UCSD-AML1 (cell line): Measurements from ENCODE around the gene ANKRD11.
"Not testable (repeated sequence)": the region's sequence is repeated elsewhere in the genome, so short reads cannot be mapped to it uniquely, and the experiment has no call there.

Experiments
- DNase-seq: peaks from one replicate; lab custom pipeline; 2025; ENCODE audit not compliant: unreplicated experiment; lab: John Stamatoyannopoulos, UW

Gene ANKRD11

DNA sequence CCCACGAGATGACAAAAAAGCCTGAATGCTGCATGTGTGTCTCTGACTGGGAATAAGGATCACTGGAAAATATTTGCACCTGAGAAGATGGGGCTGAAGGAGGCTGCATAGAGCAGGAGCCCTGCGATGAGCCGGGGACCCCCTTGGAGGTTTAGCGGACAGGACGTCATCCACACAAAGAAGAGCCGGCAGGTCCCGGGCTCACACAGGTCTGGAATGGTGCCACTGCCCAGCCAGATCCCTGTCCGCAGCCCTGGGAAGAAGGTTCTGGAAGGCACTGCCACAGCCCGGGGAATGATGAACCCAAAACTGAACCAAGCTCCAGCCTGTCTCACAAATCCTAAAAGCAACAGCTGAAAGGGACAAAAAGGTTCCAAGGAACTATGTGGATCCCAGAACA, 101.8 kb downstream of the ANKRD11 start:
- DNase-seq = no peak

GRCh38 chr16:89386306-89387185, 103.8 kb downstream of the ANKRD11 start:
- DNase-seq = no peak

DNA sequence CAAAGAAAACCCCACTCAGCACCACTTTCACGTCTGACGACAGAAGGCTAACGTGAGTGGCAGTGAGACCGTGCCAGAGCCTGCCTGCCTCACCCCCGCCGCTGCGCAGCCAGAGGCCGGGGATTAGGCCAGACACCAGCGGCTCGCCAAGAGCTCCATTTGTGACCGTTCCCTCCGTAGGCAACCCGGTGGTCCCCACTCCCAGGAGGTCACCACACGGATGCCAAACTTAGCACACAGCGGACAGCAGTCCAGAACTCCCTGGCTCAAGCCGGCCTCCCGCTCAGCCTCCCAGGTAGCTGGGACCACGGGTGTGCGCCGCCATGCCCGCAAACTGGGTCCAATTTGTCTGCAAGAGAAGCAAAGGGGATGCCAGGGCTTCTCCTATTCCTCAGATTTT, 104.6 kb downstream of the ANKRD11 start:
- no peak for DNase-seq

GRCh38 chr16:89384282-89384681, 106.1 kb downstream of the ANKRD11 start:
- no peak for DNase-seq

GRCh38 chr16:89383095-89384003, 107.0 kb downstream of the ANKRD11 start:
- peak; percentile 36 for DNase-seq

DNA sequence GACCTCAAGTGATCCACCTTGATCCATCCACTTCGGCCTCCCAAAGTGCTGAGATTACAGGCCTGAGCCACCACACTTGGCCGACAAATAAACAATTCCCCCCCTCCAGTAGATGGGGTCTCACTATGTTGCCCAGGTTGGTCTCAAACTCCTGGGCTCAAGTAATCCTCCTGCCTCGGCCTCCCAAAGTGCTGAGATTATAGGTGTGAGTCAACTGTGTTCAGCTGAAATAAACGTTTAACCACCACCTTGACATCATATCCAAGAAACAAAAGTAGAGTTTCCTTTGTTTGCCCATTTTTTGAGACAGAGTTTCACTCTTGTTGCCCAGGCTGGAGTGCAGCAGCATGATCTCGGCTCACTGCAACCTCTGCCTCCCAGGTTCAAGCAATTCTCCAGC, 107.8 kb downstream of the ANKRD11 start:
- DNase-seq = not testable (repeated sequence)

- DNase-seq = no peak
Measured at GRCh38 chr16:89381788-89382187, 108.6 kb downstream of the ANKRD11 start.

- no peak for DNase-seq
Measured at GRCh38 chr16:89380681-89381080, 109.7 kb downstream of the ANKRD11 start.

GRCh38 chr16:89378947-89379771, 111.2 kb downstream of the ANKRD11 start:
- no peak for DNase-seq

DNA sequence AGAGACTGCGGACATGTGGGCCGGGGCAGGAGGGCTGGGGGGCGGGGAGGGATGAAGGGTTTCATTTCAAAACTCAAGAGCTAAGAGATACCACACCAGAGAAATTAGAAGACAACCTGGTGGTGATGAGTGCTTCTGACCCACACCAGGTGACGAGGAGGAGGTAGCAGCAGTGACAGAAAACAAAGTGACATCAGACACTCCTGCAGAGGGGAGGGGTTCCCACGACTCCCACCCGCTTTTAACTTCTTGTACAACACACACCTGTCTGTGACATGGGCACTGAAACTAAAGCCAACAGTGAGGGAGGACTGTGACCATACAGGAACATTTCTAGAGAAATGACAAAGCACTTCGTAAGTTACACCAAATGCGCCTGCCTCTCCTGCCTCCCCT, 112.9 kb downstream of the ANKRD11 start:
- no peak for DNase-seq

DNA sequence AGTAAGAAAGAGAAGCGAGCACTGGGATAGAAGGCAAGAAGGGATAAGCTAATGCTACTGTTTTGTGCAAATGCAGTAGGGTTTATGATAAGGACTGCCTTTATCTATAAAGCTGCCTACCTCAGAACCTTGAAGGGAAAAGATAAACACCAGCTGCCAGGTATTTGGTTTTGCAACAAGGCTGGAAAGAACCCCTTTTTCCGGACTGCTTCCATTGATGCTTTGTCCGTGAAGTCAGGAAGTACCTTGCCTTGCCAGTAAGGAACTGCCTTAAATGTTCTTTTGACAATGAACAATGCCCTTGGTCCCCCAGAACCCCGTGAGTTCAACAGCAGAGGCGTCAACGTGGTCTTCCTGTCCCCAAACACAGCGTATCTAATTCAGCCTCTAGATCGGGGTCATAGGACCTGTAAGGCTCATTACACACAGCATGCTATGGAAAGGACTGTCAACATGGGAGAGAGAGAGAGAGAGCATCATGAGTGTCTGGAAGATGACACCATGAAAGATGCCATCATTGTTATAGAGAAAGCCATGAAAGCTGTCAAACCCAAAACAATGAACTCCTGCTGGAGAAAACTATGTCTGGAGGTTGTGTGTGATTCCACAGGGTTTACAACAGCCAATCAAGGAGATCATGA, 113.4 kb downstream of the ANKRD11 start:
- no peak for DNase-seq

GRCh38 chr16:89375686-89376085, 114.7 kb downstream of the ANKRD11 start:
- no peak for DNase-seq

- DNase-seq = no peak
Measured at GRCh38 chr16:89375021-89375420, 115.3 kb downstream of the ANKRD11 start.

DNA sequence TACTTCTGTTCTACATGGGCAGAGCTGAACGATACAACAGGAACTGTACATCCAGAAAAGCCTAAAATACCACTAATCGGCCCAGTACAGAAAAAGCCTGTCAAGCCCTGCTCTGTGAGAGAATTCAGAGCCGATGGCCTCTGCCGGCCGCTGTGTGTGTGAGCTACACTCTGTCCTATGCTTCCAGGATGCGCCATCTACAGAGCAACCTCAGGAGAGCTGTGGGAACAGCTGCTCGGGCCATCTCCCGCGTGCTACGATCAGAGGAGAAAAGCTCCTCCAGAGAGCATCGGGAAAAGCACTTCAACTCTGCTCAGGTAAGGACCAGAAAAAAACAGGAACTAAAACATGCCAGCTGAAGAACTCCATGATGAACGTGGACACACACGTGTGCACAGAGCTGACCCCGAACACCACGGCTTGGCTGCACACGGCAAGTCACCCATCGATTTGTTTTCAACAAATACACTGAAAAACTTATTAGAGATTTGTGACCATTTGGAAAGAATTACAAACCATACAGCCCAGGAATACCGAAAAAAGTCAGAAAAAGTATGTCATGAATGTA, 115.9 kb downstream of the ANKRD11 start:
- no peak for DNase-seq

DNA sequence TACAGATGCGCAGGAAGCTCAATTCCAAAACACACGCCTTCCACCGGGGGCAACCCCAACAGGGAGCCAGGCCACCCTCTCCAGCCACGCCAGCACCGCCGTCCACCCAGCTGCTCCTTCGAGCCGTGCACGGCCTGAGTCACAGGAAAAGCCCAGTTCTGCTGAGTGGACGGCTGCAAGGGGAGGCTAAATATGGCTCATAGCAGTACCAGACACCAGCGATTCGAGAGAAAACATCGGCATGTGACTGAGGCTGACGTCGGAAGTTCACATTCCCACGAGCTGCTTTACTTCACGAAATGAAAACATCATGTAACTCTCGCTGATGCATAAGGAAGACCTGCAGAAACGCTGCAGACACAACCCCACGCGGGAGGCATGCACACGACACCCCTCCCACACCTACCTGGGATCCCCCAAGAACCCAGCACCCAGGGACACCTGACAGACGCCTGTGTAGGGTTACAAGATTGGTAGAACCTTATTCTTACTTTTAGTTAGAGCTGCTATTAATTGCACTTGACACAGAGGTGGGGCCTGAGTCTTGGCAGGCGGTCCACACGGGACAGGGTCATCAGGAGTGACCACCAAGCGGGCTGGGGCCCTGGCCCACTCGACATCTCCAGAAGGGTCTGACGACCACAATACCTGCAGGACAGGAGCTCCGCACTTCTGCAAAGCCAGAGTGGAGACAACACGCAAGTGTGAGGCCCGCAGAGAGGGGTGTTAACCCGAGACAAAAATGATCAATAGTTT, 116.8 kb downstream of the ANKRD11 start:
- no peak for DNase-seq

DNA sequence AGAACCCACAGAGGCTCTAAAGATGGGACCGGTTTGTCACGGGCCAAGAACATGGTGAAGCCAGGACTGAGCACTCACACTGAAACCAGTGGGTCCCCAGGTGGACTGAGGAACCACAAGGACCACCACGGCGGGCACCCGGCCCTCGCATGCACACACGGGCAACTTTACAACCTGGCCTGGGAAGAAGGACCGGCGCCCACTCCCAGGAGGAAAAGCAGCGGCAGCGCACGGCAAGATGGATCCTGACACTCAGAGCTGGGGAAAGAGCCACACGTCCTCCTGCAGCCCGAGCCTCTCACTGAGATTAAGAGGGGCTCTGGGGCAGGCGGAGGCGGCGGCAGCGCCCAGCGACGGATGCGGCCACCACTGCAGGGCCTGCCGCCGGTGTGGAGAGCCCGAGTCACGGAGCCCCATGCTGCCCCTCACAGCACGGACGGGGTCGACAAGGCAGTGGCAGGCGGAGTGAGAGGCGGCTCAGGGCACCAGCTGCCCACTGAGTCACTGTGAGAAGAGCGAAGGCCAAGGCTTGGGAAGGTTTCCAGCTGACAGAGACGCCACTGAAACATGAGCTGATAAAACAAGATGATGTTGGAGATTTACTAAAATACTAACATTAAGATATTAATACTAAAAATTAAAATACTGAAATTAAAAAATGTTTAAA, 118.3 kb downstream of the ANKRD11 start:
- no peak for DNase-seq

DNA sequence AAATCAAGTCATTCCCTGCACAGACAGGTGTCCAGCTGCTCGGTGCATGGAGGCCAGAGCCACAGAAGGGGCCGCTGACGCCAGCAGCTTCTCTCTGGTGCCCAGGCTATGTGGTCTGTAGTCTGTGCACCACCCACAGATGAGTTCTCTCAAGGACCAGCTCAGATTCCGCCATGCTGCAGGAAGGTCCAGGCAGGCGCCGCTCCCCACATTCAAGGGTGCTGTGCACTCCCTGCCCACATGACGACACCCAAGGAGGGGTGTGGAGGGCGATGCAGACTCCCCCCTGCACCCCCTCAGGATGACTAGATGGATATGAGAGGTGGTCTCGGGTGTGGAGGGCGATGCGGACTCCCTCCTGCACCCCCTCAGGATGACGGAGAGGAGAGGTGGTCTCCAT, 119.0 kb downstream of the ANKRD11 start:
- DNase-seq = no peak

GRCh38 chr16:89370601-89371000, 119.8 kb downstream of the ANKRD11 start:
- DNase-seq = no peak

DNA sequence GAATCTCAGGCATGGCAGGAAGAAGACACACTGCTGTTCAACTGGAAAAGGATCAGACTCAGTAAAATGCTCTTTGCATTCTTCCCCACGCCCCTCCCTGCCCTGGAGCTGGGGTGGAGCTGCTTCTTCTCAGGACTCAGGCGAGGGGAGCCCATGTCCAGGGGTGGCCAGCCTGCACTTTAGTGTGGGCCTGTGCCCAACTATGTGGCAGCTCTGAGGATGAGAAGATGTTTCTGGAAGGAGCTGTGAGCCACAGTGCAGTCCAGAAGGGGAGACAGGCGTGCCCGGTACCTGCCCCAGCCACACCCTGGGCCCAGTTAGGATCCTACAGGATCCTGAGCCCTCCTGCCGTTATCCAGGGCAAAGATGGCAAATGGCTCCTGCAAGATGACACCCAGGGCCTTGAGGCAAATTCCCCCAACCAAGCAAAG, 120.3 kb downstream of the ANKRD11 start:
- no peak for DNase-seq
